NCI-H1417 treated with DMSO at 0.1 percent for 48 hours (cell line): ENCODE measurements around the gene SUSD4.

ENCODE experiments used
- DNase-seq: peaks from one replicate; lab custom pipeline; 2025; lab: John Stamatoyannopoulos, UW

SUSD4 gene

DNA sequence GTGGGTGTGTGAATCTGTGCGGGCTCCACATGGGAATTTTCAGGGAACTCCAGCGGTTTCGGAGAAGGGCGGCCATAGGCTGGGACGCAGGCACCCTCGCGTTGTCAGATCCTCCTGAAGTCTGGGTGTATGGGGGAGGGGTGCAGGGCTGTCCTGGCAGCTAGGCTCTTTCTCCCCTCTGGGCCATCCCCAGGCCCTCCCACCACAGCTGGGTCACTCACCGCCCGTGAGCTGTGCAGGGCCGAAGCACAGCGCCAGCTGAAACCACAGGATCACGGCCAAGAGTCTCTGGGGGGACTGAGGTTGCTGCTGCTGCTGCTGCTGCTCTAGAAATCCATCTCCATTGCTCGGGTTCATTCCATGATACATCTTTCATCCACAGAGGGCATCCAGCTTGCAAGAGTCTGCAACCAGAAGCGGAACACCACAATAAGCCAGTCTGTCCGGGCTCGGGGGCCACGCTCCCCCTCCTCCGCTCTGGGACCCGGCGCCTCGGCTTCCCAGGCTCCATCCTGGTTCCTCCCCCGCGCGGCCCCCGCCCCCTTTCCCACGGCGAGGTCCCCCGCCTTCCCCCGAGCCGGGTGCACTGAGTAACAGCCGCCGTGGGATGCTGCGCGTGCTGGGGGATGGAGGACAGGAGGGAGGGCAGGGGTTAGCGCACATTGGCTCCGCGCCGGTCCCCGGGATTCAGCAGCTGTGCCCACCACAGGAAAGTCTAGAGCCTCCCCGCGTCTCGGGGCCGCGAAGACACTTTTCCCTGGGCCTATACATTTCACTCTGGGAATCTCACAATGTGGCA lies 720 bp downstream of the SUSD4 start:
- DNase-seq, result no peak

DNA sequence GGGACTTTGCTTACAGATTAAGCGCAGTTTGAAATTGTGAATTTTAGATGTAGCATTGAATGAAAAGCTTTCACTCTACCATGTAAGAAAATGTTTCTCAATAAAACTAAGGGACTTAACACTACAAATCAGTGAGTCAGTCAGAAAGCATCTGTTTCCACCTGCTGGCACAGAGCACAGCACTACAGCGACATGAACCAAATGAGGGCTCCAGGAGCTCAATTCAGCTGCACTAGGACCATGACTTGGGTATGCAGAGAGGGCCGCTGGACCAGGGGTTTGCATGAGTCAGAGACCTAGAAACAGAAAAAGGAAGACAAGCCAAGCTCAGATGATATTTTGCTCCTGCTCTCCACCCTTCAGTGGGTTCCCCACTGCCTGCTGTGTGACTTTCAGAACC lies 5.2 kb downstream of the SUSD4 start:
- no peak for DNase-seq

DNA sequence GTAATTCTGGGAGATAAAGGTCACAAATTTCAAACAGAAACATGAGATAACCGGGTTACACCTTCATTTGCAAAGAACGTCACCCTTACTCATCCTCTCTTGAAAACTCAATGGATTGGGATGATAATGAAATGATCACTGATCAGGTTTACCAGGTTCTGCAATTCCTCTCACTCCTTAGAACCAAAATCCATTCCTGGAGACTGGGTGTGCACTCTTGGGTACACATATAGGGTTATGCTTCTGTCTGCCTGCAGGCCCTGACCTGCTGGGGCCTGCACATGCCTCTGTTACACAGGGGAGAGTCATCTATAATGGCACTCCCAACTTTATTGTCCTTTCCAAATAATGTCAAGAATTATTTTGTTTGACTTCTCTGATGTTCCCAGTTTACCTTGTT lies 8.3 kb downstream of the SUSD4 start:
- no peak for DNase-seq

DNA sequence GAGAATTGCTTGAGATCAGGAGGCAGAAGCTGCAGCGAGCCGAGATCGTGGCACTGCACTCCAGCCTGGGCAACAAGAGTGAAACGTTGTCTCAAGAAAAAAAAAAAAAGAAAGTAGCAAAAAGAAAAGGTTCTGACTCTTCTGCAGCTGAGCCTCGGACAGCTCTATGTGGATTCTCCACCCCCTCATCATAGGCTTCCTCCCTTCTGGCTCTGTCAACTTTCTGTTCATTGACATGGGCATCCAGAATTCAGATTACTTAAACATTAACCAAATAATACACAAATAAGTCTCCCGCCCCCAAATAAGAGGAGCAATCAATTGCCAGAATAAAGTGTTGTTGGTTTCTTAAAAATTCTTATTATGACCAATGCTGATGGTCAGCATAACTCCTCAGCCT lies 10.0 kb downstream of the SUSD4 start:
- no peak for DNase-seq

DNA sequence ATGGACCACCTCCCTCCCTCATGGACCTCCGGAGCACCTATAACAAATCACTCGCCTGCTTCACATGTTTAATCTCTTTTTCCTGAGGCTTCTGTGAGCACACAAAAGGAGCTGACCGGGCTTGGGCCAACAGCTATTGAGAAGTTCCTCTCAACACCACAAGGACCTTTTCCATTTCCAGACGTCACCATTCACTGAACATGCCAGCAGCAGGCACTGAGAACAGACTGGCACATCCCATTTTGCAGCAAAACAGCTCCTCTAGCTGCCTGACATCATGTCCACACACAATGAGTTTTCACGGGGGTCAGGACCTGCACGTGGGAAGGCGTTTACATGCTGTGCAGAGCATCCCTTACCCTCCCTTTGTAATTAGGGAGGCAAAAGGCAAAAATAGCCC lies 11.0 kb downstream of the SUSD4 start:
- no peak for DNase-seq

DNA sequence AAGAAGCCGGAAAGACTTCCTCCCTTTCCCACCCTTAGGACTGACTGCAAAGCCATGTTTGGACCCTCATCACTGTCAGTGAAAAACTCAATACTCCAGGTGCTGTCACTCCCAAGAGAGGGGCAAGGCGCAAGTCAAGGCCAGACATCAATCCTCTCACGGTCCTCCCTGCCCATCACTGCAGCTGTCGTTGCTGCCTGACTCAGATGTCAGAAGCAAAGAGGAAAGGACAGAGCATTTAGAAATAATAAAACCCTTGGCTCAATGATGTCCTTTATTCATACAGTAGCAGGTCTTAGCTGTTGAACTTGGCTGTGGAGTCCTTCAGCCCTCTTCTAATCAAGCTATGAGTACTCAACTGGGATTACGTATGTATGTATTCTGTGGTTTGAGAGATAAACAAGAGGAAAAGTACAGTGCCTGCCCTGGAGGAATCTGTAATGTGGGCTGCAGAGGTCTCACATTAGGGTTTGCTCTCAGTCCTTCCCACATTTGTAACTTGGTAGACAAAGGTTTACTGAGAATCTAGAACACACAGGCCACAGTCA lies 13.5 kb downstream of the SUSD4 start:
- DNase-seq, result no peak

DNA sequence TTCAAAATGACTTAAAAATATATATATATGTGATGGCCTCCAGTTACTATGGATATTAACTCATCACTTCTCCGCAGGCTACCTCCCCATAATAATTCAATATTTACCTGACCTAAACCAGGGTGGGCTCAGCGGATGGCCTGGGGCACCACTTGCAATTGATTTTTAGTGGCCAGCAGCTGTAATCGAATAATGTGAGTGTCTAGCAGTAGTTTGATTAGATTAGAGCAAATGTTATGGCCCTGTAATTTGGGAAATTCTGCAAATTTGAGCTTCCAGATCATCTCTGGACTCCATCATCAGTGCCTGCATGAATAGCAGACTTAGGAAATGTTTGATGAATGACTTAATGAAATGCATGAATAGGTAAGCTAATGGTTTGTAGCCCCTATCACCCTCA lies 14.7 kb downstream of the SUSD4 start:
- no peak for DNase-seq

DNA sequence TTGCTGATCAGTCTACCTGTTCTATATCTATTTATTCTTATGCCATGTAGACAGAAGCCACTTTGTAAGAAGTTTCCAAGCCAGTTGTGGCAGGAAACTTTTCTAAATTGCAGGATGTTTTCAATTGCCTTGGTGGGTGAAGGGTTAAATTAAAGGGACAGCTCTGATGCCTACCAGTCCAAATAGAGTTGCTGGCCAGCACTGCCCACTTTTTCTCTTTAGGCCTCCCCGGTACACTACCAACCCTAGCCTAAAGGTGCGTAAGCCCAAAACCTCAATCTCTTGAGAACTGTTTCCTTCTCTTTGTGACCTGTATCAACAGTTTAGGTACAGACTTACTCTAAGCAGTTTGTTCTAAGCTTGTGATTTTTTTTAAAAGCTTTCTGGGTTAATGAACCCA lies 15.5 kb downstream of the SUSD4 start:
- no peak for DNase-seq

DNA sequence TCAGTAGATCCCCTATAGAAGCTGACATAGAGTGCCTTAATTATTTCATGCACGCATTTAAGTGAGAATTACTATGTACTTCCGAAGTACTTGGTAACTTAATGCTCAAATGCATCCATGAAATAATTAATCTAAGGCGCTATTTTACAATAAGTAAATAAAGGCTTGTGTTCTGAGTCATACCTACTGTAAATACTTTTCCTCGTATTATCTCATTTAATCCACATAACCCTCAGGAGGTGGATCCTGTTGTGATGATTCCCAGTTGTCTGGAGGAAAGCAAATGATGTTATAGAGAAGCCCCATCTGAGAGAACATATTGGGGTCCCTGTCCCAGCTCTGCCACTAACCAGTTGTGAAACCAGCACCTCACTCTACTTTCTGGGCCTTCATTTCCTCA lies 16.4 kb downstream of the SUSD4 start:
- DNase-seq, result no peak

DNA sequence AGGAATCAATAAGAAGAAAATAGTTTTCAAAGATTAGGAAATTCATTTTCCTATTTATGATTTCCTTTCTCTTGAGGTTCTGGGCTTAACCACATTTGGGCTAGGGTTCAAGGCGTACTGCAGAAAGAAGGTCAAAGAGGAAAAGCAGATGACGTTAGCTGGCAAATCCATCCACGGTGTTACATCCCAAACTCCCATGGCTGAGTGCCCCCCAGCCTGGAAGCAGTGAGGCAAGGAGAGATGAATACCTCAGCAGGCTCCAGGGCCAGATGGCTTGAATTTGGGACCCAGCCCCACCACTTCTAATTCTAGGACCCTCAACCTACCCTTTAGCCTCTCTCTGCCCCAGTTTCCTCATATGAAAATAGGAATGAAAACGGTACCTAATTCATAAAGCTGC lies 17.7 kb downstream of the SUSD4 start:
- no peak for DNase-seq

DNA sequence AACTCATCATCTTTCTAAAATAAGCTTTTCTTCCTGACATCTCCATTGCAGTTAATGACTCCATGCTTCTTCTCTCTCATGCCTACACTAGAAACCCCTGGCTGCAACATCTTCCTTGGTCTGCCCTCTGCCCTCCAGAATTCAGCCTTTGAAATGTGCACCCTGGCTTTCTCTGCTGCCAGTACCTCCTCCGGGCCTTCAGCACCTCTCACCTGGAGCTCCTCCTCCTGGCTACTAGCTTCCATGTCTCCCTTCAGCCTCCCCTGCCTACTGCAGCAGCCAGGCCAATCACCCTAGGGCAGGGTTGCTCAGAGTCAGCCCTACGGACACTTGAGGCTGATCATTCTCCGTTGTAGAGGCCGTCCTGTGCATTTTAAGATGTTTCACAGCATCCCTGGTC lies 18.3 kb downstream of the SUSD4 start:
- DNase-seq, result no peak

DNA sequence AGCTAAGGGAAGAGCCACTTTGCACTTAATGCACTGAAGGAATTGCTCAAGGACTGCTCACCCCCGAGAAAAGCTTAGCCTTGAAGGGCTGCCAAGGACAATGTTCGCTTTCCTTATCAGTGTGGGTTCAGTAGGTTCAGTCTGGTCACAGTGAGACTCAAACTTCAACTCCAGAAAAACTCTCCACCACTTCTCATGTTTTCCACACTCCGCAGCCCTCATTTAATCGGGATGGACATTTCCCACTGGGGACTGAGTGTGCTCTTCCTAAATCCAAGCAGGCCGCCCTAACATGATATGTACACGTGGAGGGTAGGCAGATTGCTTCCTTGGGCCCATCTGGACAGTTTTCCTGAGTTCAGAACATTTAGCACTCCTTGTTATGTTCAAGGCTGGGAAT lies 19.5 kb downstream of the SUSD4 start:
- no peak for DNase-seq

DNA sequence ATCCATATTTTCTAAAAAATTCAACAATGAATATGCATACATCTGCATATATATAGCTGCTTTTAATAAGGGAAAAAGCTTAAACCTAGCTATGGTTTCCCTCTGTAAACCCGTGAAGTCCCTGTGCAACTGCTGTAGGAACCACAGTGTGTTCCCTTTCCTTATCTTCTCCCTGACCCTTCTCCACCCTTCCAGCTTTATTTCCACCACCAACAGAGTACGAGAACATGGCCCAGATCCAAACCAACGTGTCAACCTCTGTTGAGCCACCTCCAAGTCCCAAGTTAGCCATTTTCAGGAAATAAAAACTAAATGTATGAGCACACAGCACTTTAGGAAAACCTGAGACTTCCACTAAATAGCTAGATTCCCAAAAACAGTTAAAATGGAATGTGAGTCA lies 20.3 kb downstream of the SUSD4 start:
- DNase-seq, result no peak

DNA sequence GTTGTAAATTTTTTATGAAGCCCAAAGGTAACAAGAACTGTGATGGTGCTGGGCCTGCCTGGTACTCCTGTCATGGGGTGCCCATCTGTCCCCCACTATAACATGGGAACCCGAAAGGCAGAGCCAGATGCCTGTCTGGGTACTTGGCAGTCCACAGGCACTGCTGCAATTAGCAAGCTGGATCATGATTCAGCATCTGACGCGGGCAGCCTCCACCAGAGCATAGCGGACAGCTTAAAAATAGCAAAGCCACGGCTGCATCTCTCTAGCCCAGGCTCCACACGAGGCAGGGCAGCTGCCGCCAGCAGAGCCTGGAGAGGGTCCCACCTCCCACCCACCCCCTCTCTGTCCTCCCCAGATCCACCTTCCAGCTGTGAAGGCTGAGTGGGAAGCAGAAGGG lies 22.9 kb downstream of the SUSD4 start:
- no peak for DNase-seq

DNA sequence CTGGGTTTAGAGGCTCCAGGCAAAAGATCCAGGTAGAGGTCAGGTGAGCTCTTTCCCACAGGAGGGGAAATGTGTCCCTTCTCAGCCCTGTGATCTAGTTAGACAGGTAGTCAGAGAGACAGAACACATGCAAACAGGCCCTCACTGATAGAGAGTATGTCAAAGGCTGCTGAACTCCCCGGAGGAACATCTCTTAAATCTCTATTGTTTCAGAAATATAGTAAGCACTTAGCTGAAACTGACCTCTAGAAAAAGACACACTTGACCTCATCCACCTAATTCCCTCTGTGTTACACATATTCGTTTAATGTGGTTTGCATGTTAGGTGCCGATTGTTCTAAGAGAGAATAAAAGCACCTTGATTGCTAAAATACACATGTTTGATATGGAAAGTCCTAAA lies 23.3 kb downstream of the SUSD4 start:
- DNase-seq, result no peak

DNA sequence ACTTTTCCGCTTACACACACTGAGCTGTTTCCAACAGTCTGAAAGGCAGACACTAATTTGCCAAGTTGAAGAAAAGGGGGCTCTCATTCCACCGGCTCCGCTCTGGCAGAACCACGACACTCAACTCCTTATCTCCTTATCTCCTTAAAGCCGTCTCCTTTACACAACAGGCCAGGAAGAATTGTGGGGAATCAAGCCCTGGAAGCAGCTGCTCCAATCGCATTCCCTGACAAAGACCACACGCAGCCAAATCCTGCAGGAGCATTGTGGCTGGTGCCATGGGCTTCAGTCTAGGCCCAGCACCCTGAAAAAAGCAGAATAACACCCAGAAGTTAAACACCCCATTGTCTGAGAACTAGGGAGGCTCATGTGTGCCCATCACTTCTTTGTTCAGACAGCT lies 24.1 kb downstream of the SUSD4 start:
- DNase-seq, result no peak

DNA sequence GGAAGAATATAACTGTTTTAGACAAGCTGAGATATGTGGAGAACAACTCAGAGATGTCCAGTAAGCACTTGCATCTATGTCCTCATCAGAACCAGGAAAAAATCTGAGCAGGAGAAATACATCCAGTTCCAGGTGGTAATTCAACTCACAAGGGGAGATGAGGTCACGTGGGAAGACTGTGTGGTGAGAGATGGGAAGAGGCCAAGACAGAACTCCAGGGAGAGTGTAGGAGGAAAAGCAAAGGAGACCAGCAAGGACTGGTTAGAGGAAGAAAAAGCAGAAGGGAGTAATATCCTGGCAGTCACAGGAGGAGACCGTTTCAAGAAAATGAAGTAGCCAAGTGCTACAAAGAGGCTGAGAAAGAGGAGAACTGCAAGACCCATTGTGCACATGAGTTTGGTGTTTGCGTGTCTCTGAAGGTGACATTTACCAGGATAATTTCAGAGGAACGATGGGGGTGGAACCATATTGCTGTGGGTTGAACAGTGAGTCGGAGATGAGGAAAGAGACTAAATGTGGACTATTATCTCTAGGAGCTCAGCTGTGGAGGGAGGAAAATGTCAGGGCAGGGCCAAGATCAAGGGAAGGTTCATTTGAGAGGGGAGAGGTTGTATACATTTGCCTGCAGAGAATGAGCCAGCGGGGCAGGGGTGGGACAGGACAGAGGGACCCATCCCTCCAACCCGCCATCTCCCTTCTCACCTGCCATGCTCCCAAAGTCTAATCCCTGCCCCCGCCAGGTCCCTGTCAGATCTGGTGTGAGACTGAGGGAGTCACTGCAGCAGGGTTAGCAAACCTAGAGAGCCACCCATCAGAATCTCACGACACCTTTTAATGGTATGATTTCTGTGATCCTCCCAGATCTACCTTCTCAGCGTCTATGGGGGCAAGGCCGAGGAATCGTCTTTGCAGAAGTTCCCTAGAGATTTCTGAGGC lies 24.9 kb downstream of the SUSD4 start:
- no peak for DNase-seq

DNA sequence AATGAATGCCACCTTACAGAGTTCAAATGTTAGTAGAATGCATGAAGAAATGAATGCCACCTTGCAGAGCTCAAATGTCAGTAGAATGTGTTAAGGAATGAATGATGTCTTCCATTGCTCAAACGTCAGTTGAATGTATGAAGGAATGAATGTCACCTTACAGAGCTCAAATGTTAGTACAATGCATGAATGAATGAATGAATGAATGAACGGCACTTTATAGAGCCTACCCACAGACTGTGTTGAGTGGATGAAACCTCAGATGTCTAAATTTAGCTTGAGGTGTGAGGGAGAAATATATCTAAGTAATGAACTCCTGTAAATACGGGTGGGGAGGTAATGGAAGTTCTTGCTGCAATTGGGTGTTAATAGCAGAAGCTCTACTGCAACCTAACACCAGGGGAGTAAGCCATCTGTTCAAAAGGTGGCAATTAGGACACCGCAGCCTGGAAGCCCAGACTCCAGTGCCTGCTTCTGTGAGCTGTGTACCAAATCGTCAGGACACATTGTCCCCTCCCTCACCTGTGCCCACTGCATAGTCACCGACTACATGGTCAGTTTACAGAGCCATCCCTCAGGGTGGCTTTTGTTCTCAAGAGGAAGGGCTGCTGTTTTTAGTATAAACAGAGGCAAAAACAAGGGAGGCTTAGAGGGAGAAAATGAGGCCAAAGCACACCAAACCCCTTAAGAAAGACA lies 26.7 kb downstream of the SUSD4 start:
- no peak for DNase-seq

DNA sequence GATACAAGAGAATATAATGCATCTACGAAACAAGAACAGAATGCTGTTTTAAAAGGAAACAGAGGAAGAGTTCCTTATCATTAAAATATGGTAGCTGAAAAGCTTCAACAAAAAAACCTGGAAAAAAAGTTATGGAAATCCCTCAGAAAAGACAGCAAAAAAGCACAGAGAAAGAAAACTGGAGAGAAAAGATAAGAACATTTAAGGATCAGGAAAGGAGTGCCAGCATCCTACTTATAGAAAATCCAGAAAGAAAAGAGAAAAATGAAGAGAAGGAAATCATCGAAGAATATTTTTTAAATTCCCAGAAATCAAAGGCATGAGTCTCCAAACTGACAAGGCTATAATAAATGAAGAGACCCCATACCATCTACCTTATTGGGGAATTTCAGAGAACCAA lies 29.8 kb downstream of the SUSD4 start:
- no peak for DNase-seq

DNA sequence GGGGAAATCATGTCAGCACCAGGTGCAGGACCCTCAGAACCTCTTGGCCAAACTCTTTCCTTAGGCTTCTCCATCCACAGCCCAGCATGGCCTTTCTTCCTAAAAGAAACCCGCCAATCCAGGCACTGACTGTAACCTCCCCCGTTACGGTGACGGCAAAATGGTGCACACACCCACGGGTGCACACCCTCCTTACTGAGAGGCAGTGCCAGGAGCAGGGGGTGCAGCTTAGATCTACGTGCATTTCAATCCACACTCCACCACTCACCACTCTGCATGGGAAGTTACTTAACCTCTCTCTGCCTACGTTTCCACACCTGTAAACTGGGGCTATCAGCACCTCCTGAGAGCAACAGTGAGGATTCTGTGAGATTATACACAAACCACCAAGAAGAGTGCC lies 31.0 kb downstream of the SUSD4 start:
- DNase-seq, result no peak

DNA sequence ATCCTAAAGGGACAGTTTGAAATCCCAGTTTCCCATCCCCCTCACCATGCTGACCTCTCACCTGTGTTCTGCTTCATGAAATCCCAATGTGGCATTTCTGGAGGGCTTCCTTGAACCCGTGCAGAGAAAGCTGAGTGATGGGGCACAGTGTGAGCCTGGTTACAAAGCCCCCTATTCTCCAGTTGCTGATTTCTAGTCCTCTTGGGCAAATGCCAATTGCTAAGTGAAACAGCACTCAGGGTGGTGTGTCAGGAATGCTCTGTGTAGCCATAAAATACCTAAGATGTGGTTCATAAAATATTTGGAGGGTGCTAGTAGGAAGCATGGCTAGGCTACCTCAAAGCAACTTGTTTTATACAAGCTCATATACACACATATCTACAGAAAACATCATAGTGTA lies 32.0 kb downstream of the SUSD4 start:
- DNase-seq, result no peak

DNA sequence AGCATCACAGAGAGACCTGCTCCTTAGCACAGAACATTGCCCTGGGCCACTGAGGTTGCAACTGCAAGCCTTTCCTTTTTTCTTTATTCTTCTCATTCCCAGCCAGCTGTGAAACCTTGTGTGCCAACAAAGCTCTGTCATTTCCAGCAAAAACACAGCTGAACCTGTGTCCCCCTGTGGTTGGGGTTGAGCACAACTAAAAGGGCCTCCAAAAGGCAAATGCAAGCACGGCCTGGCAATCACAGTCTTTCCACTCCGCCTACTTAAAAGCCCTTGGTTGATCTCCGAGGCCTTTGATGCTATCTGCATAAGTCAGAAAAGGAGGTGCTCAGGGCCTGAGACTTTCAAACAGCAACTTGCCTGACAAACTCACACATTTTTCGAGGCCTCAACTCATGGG lies 32.7 kb downstream of the SUSD4 start:
- DNase-seq, result no peak

DNA sequence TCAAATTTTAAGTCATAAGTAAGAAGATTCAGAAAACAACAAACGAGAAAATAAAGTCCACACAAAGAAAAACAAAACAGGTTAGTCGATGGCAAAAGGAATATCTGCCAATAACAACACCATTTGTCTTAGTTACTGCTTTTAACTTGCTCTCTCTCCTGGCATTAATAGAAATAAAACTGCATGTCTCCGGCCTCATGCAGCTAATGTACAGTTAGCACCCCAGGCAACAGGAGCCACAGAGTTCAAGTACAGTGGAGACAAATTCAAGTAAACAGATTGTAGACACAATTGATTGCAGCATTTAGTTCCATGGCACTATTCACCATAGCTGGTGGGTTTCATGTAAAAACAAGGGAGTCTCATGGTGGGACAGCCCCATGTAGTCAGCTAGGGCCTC lies 33.5 kb downstream of the SUSD4 start:
- DNase-seq, result no peak
